ACHN (cell line): ENCODE results near the gene SOX5.

Experiments
- DNase-seq: peaks from one replicate; pipeline ENCODE4 v3.0.0-alpha.2; 2015
- in situ Hi-C: cut with HindIII; loops from 2 replicates; pipeline ENCODE4 v1.10.0; 2017; ENCODE audit warnings: low sequenced_read_pairs, low pct_ligation_motif_present, low pct_unique_long_range_greater_than_20kb

SOX5 gene

DNA sequence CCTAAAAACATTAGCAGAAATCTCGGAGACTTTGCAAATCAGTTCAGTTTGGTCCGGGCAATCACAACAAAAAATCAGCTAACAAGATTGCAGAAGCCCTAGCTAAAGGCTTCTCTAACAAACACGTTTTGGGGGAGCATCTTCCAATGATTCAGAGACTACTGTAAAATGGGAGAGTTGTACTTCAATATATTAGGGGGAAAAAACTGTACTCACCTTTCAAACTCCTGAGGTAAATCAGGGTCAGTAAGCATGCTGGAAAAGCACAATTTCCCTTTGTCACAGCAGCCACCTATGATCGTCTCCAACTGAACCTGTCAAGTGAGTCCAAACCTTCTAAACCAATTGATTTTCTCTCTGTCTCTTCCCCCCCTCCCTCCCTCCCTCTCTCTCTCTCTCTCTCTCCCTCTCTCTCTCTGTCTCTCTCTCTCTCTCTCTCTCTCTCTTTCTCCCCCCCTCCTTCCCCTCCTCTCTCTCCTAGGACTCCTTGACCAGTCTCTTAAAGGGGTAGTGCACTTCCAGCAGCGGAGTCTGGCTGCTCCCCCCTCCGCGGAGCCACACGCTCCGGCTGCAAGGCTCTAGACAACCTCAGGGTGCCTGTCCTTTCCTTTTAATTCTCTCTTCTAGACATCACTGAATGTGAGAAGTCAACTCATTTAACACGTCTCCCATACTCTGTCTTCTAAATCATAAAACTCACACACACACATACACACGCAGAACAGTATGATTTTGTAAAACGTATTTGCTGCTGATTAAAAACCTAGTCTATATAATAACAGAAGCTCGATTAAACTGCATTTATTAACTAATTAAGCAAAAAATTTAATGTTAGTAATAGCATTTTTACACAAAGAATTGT, at the start of gene SOX5:
Gene SOX5 (minus strand): TSS at position 323 of the 862 bp plus-strand sequence. CDS start 69 bp downstream, at position 254.
- in situ Hi-C loops, result no loop called here
- DNase-seq, result no peak

DNA sequence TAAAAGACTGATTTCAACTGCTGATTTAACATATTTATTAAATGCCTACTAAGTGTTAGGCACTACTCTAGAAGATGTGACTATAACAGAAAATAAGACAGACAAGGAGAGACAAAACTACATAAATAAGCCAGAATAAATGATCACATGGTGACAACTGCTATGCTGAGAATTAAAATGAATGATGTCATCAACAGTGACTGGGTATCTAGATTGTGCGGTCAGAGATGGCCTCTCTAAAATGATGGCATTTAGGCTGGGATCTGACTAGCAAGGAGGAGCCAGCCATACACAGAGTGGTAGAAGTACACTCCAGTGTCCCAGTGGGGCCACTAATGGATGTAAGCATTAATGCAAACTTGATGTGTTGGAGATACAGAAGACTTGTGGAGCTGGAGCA, 37.6 kb upstream of the SOX5 start:
- in situ Hi-C loops, result no loop called here

DNA sequence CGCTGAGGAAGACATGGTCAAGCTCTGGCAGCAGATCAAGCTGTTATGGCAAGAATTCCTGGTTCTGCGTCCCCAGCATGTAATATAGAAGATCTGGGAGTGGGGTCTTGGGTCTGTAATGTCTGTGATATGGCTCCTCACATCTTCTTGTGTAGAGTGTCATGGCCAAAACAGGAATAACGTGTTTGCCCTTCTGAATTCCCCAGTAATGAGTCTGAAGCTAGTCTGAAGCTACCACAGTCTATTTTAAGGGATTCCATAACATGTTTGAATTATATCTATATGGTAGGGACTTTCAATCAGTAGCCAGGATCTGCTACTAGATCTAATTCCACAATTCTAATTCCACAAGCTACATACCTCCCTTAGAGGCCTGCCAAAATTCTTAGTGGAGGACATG, 31.4 kb upstream of the SOX5 start:
- in situ Hi-C loops, result no loop called here

More for the DNA sequence above, 37.6 kb upstream of the SOX5 start:
- no peak for DNase-seq

DNA sequence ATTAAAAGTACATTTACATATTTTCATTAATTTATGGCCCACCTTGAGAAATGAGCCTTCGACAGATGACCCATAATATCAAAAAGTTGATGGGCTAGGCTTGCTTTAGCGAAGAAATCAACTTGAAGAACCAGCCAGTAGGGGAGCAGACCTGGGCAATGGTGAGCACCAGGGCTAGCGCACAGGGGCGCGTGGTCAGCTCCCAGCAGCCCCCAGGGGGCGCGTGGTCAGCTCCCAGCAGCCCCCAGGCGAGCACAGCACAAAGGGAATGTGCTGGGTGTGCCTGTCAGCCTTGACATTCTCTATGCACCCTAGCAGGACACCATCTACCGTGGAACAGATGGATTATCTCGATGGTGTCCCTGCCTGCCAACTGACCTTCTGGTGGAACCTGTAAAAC, 15.3 kb upstream of the SOX5 start:
- no peak for DNase-seq
- in situ Hi-C loops, result no loop called here

More for the DNA sequence above, 31.4 kb upstream of the SOX5 start:
- DNase-seq, result no peak

DNA sequence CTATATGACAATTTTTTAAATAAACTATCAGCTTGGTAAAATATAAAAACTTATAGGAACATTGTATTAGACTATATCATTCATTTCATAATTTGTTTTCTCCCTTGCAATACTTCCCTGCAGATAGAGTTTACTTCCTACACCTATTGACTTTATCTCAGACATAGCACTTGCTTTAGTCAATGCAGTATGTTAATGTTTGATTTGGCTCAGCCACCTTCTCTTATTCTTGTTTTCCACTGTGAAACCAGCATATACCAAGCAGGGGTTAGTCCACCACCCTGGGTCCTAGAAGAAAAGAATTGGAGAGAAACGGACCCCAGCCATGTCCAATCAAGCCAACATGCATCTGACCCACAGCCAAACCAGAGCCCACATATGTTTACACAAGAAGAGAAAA, 10.4 kb upstream of the SOX5 start:
- no peak for DNase-seq
- in situ Hi-C loops, result no loop called here

DNA sequence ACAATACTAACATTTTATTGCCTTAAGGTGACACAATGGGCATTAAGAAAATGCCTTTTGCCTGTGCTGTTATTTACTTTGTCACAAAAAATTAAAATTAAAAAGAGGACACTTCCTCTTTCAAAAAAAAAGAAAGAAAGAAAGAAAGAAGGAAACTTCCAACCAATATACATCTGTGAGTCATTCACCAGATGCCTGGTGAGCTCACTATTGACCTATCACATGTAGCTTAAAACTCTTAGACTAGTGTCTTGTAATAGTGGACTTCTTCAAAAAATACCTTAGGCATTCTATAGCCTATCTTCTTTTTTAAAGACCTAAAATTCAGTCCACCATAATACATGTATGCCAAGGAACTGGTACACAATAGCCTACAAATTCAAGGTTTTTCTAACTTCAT, 4.9 kb upstream of the SOX5 start:
- in situ Hi-C loops, result no loop called here
- DNase-seq, result no peak

DNA sequence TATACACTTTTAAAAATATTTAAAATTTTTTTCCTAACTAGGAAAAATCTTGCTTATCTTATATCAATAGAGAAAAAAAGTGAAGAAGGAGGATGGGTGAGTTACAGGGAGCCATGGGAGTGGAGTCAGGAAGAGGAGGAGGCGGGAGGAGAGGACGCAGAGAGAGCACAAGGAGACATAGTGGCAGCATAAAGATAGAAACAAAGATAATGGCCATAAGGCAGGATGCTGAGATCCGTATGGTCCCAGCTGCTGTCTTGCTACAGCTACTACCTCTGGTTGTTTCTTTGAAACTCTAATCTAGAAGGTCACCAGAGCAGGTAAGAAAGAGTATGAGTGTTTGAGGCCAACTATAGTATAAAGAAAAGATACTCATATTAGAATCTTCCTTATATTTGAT, 2.6 kb upstream of the SOX5 start:
- no peak for DNase-seq
- in situ Hi-C loops, result no loop called here

DNA sequence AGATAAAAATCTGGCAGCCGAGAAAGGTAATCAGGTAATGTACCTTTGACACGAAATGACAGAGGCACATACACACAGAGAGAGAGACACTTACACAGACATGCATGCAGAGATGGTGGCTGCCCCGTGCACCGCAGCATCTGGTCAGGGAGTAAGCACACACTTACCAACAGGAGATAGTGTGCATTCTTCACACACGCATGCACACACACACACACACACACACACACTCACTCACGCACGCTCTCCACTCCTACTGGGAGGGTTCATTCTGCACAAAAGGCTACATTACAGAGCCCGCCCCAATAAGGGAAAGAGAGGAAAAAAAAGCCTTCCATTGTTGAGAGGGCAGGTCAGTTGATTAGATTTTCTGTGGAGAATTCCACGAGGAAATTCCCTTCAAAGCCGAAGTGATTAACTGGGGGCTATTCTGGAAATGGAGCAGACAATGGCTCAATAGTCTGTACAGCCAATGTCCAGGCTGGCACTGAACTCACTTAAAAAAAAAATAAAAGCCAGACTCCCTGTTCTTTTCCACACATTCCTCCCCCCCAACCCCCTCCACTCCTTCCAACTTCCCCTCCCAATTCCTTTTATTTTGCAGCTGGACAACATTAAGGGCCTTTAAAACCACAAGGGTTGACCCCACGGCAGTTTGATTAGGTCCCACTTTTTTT, 1.4 kb upstream of the SOX5 start:
- DNase-seq, result no peak
- in situ Hi-C loops, result no loop called here

DNA sequence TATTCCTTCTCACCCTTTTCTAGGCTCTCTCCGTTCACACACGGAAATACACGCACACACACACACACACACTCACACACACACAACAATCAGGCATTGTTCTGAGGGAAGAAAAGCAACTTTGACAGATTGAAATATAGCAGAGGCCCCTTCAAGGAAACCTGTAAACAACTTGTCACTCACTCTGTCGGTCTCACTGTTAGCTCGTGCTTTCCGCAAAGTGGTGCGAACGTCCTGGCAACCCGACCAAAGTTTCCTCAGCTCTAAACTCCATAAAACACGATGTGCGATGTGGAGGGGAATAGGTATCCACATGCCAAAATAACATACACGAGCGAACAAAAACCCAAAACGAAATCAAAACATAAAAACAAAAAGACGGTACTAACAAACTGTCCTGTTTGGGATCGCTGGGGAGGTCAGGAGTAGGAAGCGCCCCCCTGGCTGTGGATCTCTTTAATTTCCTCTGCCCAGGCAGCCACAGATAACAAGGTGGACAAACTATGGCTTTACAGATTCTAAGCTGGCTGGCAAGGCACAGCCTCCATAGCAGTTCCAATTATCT, 822 bp upstream of the SOX5 start:
- DNase-seq, result no peak
- in situ Hi-C loops, result no loop called here

DNA sequence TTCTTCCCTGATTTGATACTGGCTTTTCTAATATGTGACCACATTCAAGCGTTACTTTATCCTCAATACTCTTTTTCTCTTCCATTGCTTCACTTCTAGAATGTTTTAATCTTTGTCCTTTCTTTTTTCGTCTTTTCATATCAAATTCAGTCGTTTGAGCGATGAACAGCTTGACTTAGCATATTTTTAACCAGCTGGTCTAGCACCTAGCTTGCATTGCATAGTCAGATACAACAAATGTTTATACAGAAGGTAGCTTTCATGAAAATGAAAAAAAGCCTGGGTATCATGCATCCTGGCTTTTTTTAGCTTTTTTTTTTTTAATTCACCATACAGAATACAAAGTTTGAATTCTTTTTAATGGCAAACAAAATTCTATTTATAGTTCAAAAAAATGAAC, 1.2 kb downstream of the SOX5 start:
- in situ Hi-C loops, result no loop called here
- no peak for DNase-seq

DNA sequence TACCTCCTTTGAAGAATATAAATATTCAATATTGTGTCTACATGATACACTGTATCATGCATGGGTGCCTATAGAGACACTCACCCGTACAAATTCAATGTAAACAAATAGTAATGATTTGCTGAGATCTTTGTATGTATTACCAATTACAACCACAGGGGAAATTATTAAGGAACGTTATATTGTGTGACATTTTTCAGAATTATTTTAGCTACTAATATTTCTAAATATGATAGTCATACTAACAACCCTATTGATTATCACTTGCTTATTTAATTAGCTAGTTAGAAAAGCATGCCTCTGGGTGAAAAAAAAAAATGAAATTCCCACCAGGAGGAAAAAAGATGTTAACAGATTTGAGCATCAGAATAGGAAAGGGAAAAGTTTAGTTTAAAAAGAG, 2.1 kb downstream of the SOX5 start:
- no peak for DNase-seq
- in situ Hi-C loops, result no loop called here

DNA sequence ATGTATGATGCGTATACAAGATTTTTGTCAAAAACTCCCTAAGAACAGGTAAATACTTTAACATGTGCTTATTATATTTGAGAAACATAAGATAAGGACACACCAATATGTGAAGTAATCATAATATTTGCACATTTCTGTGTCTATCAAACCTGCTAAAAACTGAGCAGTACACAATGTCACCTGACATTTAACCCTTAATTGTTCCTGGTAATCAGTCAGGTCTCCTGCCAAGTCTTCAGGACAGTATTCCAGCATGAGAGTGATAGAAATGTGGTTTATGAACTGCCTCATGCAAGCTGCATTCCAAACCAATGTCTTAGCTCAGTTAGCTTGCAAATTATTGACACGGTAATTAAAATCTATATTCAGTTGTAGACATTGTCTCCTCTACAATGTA, 4.2 kb downstream of the SOX5 start:
- DNase-seq, result no peak
- in situ Hi-C loops, result no loop called here

DNA sequence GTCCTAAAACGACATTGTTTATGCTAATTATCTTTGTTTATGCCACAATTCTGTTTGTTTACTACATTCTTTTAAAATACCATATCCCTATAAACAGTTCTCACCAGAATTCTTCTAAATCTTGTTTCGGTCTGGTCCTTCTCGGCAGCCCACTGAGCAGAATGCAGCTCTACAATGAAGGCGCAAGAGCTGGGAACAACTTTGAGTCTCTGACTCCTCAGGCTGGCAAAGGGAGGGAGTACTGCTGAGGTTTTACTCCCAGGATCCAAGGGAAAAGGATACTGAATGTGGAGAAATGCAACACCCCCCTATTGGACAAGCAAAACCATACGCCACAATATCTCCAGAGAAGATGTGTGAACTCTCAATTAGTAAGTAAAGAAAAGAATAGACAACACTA, 5.4 kb downstream of the SOX5 start:
- DNase-seq, result no peak
- in situ Hi-C loops, result no loop called here

DNA sequence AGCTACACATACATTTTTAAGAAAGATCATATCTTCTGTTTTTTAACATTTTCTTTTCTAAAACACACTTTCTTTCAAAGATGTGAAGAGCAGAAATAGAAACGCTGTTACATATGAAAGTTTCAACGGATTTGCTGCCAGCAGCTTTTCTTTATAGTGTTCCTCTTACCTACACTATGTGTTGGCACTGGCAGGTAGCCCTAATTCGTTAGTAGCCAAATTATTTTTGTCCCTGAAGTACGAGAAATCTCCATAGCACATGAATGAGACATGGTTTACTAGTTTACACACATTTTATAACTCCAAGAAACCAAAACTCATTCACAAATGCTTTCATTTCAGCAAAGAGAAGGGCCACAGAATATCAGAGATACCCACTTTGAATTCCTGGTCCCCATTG, 6.6 kb downstream of the SOX5 start:
- in situ Hi-C loops, result no loop called here
- DNase-seq, result no peak

DNA sequence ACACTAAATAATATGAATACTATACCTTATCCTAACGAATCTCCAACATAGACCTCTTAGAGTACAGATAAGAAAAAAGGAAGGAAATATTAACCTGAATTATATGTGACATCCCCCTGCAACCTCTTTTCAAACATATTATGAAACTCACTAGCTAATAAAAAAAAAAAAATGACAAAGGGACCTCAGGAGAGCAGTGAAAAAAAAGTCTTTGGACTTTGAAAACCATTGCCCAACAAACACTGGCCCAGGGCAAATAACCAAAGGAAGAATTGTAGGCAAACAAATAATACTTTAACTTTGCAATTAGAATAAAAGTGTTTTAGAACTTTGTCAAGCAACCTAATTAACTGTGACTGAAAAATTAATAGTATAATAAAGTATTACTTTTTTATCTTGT, 7.7 kb downstream of the SOX5 start:
- in situ Hi-C loops, result no loop called here

DNA sequence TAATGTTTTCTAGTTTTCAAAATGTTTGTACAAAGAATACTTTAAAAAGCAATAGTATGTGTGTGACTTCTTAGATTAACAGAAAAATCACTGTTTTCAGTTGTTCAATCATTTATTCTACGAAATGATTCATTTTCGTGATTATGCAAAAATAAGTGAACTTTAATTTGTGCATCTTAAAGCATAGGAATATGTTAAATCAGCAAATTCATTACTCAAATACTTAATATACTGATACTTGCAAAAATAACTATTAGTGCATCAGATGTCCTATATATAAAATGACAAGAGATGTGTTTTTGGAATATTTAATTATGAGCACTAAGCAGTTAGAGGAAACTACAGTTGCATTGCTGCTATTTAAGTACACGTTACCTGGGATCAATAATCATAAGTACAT, 11.0 kb downstream of the SOX5 start:
- no peak for DNase-seq
- in situ Hi-C loops, result no loop called here

More for the DNA sequence above, 7.7 kb downstream of the SOX5 start:
- no peak for DNase-seq

DNA sequence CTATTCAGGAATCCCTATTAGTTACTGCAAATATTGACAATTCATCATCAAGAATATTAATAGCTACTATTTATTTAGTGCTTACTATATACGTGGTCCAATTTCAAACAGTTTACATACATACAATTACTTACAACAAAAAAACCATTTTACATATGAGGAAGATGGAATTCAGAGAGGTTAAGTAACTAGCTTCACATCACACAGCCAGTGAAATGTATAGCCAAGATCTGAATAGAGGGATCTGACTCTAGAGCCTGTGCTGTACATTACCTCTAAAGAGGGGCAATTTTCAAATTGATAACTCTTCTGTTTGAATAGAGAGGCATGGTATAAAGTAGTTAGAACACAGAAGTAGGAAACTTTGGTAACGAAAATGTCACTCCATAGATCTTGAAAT, 18.3 kb downstream of the SOX5 start:
- DNase-seq, result no peak
- in situ Hi-C loops, result no loop called here

DNA sequence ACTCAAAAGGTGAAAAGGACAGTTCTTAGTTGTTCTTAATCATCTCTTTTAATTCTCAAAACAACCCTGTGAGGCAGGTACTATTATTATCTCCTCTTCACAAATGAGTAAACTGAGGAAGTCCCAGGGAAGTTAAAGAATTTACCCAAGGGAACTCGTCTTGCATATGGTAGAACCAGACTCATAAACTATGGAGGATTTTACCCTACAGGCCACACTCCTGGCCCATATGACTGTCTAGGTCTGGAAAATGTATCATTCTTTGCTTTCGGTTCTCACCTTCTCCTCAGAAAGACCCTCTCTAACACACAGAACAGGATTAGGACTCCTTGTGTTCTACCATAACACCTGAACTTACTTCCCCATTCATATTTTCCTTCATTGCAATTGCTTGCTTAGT, 18.9 kb downstream of the SOX5 start:
- DNase-seq, result no peak
- in situ Hi-C loops, result no loop called here

DNA sequence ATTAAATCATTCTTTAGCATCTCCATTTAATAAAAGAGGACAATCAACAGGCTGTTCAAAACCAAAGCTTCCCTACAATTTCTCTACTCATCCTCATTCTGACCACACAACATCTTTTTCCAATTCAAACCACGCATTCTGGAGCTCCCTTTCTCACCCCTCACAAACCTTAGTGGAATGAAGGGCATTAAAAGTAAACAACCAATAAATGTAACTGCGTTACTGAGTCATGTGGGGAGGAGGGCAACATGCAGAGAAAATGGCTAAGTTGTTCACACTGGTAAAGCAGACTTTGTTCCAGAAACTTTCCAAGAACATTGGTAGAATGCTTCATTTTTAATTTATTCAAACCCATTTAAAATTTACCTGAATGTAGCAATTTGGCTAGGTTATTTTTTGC, 19.6 kb downstream of the SOX5 start:
- in situ Hi-C loops, result no loop called here
- no peak for DNase-seq

DNA sequence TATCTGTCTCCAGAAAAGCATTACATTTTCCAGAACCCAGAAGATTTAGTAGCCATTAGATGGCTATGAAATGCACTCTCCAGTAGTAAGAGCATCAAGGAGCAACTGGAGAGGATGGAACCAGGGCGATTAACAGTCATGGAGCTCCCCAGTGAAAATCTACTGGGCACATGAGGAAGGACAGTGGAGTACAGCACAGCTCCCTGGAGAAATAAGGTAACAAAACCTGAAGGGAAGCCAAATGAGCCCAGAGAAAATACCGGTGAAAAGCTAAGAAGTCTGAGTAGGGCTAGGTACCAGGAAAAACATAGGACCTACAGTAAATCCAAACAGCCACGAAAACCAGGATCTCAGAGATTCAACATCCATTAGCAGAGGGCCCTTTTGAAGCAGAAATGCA, 21.6 kb downstream of the SOX5 start:
- in situ Hi-C loops, result no loop called here
- DNase-seq, result no peak
